Smooth muscle cell (in vitro differentiated cells): ENCODE data around the gene ARHGAP31. TPM values are rescaled to one million over a fixed set of nuclear protein-coding genes. Genes with fewer than 3 reads are reported as not detected.

ENCODE experiments used
- DNase-seq: peaks from one replicate; lab custom pipeline; 2025; ENCODE audit not compliant: unreplicated experiment; lab: John Stamatoyannopoulos, UW
- H2AFZ ChIP-seq: fragments of 200-600 bp; sonication (generic); 2 replicates; pipeline ENCODE4 v1.6.0; 2016; ENCODE audit warnings: antibody characterized with exemption, low read depth, mild to moderate bottlenecking
- H3F3A ChIP-seq: fragments of 200-600 bp; sonication (generic); 2 replicates; pipeline ENCODE4 v1.6.0; 2017; ENCODE audit warnings: antibody characterized with exemption, low read depth
- H3K27ac ChIP-seq: fragments of 200-600 bp; sonication (generic); 2 replicates; pipeline ENCODE4 v1.5.1; 2016; ENCODE audit warnings: low read depth, mild to moderate bottlenecking
- H3K27me3 ChIP-seq: fragments of 200-600 bp; sonication (generic); 2 replicates; pipeline ENCODE4 v1.6.1; 2016; ENCODE audit warnings: low read depth, mild to moderate bottlenecking
- H3K36me3 ChIP-seq: fragments of 200-600 bp; sonication (generic); 2 replicates; pipeline ENCODE4 v1.5.1; 2016; ENCODE audit warnings: low read depth
- H3K4me1 ChIP-seq: fragments of 200-600 bp; sonication (generic); 2 replicates; pipeline ENCODE4 v1.5.1; 2016; ENCODE audit warnings: low read depth
- H3K4me2 ChIP-seq: fragments of 200-600 bp; sonication (generic); 2 replicates; pipeline ENCODE4 v1.6.0; 2016; ENCODE audit warnings: mild to moderate bottlenecking
- H3K4me3 ChIP-seq: fragments of 200-600 bp; sonication (generic); 2 replicates; pipeline ENCODE4 v1.5.1; 2016; ENCODE audit warnings: mild to moderate bottlenecking
- H3K79me2 ChIP-seq: fragments of 200-600 bp; sonication (generic); 2 replicates; pipeline ENCODE4 v1.6.0; 2016; ENCODE audit warnings: low read depth, mild to moderate bottlenecking
- H3K9ac ChIP-seq: fragments of 200-600 bp; sonication (generic); 2 replicates; pipeline ENCODE4 v1.6.0; 2016; ENCODE audit warnings: low read depth
- H3K9me3 ChIP-seq: fragments of 200-600 bp; sonication (generic); replicated peaks from 2 replicates; pipeline ENCODE4 v1.5.1; 2016; ENCODE audit warnings: low read depth
- H4K20me1 ChIP-seq: fragments of 200-600 bp; sonication (generic); 2 replicates; pipeline ENCODE4 v1.6.0; 2016; ENCODE audit warnings: low read depth
- CTCF ChIP-seq: fragments of 200-600 bp; sonication (generic); IDR thresholded peaks from 2 replicates; pipeline ENCODE4 v1.5.1; 2017; ENCODE audit warnings: borderline replicate concordance, mild to moderate bottlenecking, antibody characterized with exemption; ENCODE audit not compliant: insufficient read depth, poor library complexity, severe bottlenecking
- WGBS: methylation state at CpG from one replicate; pipeline ENCODE4 v1.1.7; 2016; ENCODE audit warnings: low lambda C conversion rate; 5-methylcytosine and 5-hydroxymethylcytosine counted together
- polyA plus RNA-seq: library from polyadenylated mRNA; unstranded; fragments of >200 nt; fragmentation: Nextera tagmentation; extraction: Ambion mirVana; gene quantifications from 2 replicates; pipeline ENCODE4 v1.2.1, GENCODE V29; 2016
- total RNA-seq: library from RNA; depleted of rRNA; stranded (reverse); fragments of >200 nt; gene quantifications from 2 replicates; pipeline ENCODE4 v1.2.3, GENCODE V29; 2014

ARHGAP31 gene
- total and polyA plus RNA-seq, 2 experiments from 2014 or later, result 6.1 to 10.9 TPM

DNA sequence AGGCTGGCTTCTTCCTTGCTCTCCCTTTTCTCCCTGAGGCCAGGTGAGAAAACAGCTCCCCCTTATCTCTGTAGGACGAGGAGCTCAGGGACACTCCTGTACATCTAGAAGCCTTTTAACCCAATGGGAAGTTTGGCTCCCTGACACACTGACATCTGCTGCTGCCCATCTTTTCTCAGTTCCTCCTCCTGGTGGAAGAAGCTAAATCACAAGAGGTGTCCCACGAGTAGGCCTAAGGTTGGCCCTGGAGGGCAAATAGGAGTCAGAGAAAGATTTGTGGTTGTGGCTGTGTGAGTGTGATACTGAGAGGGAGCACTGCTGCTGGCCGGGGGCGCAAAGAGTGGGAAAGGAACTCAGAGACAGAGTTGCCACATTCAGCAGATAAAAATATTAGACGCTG is 49.5 kb downstream of the ARHGAP31 start:
- Histone ChIP-seq H3K4me1 (peaks cover 13% of the 10 kb centered on the region), H3K9me3 (no peaks in the 10 kb centered on the region), H3K4me3 (no peak overlapping the region), H3F3A (no peaks in the 10 kb centered on the region), H3K36me3 (no peaks in the 10 kb centered on the region), H3K27me3 (no peaks in the 10 kb centered on the region), H4K20me1 (no peaks in the 10 kb centered on the region), H3K27ac (no peak overlapping the region), H3K9ac (no peak overlapping the region), H2AFZ (no peak overlapping the region), H3K79me2 (no peaks in the 10 kb centered on the region), H3K4me2 (no peak overlapping the region)
- no peak for TF ChIP-seq CTCF
- DNase-seq, result no peak
- WGBS, result 84% methylated on average over 5 of the region's 5 CpGs

- Histone ChIP-seq H3K9ac (no peak overlapping the region), H4K20me1 (no peaks in the 10 kb centered on the region), H3K36me3 (no peaks in the 10 kb centered on the region), H3K79me2 (no peaks in the 10 kb centered on the region), H3K4me2 (no peak overlapping the region), H2AFZ (no peak overlapping the region), H3K27ac (no peak overlapping the region), H3F3A (no peaks in the 10 kb centered on the region), H3K4me3 (no peak overlapping the region), H3K27me3 (no peaks in the 10 kb centered on the region), H3K4me1 (peaks cover 35% of the 10 kb centered on the region), H3K9me3 (no peaks in the 10 kb centered on the region)
- 30% methylated on average over 1 of the region's 1 CpG for WGBS
- TF ChIP-seq CTCF, result no peak
- no peak for DNase-seq
These were observed 51.9 kb downstream of the ARHGAP31 start for GRCh38 chr3:119346076-119346496.

DNA sequence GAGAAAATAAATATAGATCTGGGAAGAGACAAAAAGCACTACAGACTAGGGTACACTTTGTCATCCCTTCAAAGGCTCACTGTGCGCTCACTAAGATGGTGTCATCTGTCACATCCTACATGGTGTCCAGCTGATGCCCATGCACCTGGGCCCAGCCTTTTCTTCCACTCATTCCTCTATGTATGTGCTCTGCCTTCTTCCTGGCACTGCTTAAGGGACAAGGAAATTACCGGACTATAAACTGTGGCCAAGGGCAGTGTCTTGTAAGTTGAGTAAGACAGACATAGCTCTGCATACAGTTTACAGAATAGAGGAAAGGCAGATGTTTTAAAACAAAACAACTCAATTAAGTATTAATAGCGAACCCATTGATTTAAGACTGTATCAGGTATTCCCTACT is 52.9 kb downstream of the ARHGAP31 start:
- Histone ChIP-seq H3K79me2 (no peaks in the 10 kb centered on the region), H2AFZ (no peak overlapping the region), H3K36me3 (no peaks in the 10 kb centered on the region), H3K4me1 (peaks cover 45% of the 10 kb centered on the region), H3K9ac (no peak overlapping the region), H3K9me3 (no peaks in the 10 kb centered on the region), H3K27me3 (no peaks in the 10 kb centered on the region), H3K27ac (no peak overlapping the region), H3K4me3 (no peak overlapping the region), H3F3A (no peaks in the 10 kb centered on the region), H4K20me1 (no peaks in the 10 kb centered on the region), H3K4me2 (no peak overlapping the region)
- DNase-seq, result no peak
- 99% methylated on average over 3 of the region's 3 CpGs for WGBS
- no peak for TF ChIP-seq CTCF

DNA sequence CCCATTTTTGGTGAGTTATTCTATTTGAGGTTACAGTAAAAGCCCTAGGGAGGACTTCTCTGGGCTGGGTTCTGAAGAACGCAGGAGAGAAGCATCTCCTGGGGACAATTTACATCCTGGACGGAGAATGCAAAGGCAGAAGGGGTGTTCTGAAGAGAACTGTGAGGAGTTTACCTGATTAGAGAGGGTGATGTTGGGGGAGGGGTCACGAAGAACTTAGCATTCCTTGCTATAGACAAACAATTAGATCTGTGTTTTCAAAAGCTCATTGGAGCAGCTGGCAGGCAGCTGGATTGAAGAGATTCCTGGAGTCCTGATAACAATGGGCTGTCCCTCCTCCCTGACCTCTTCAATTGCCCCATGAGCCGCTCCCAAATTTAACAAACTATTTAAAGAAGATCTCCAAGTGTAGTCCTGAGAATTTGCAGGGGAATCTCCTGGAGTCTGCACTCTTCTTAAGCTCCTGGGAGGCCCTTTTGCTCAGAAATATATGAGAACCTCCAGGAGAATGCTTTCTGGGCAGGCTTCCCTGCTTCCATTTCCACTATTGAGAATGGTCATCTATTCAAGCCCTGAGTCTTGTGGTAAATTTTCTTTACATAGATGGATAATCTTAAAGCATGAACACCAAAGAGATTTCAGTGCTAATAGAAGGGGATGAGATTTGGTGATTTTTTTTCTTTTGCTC is 55.3 kb downstream of the ARHGAP31 start:
- Histone ChIP-seq H3K79me2 (no peaks in the 10 kb centered on the region), H3K27ac (no peak overlapping the region), H3K27me3 (no peaks in the 10 kb centered on the region), H3K4me1 (peaks cover 60% of the 10 kb centered on the region), H3K36me3 (no peaks in the 10 kb centered on the region), H3F3A (no peaks in the 10 kb centered on the region), H3K4me2 (peak overlapping the region; percentile 7), H3K9ac (no peak overlapping the region), H4K20me1 (no peaks in the 10 kb centered on the region), H3K9me3 (no peaks in the 10 kb centered on the region), H2AFZ (no peak overlapping the region), H3K4me3 (no peak overlapping the region)
- TF ChIP-seq CTCF, result no peak
- DNase-seq, result no peak
- WGBS, result 43% methylated on average over 4 of the region's 4 CpGs
